ENCODE results near the gene PCSK6.

Gene PCSK6

DNA sequence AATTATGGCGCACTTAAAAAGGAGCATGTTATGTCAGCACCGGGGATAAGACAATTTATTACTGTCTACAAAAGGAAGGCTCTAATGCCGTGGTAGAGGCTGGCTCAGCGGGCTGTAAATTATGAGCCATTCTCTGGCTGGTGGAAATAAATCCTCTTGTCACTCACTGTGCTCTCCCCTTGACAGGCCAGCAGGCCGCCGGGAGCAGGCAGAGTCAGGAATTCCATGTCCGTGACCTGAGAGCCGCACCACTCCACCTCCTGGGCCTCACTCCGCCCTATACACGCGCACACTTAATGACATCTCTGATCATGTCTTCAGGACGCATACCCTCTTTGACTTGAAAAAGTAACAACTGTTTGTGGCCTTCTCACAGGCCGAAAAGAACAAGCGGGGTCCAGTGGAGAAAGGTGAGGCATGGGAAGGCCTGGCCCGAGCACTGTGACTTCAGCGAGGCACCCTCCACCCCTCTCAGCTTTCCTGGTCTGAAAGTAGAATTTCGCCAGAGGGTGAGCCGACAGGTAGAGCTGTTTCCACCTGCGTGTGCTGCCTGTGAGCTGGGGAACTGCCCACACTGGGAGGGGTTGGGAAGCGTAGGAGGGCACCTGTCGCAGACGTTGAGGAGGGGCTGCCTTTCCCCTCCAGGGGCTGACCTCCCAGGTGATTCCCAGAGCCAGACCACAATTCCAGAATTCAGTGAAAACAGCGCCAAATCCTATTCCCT lies 13.2 kb upstream of the PCSK6 start:
- no peaks in the 10 kb centered on the region for H3K27me3 ChIP-seq (ENCODE audit: insufficient read depth, low read length, poor library complexity)
- no peak for TF ChIP-seq EZH2 (IDR thresholded peaks at IDR 0.05; ENCODE audit: borderline replicate concordance, low read depth, low read length, severe bottlenecking)
- TF ChIP-seq, protein P1, sequence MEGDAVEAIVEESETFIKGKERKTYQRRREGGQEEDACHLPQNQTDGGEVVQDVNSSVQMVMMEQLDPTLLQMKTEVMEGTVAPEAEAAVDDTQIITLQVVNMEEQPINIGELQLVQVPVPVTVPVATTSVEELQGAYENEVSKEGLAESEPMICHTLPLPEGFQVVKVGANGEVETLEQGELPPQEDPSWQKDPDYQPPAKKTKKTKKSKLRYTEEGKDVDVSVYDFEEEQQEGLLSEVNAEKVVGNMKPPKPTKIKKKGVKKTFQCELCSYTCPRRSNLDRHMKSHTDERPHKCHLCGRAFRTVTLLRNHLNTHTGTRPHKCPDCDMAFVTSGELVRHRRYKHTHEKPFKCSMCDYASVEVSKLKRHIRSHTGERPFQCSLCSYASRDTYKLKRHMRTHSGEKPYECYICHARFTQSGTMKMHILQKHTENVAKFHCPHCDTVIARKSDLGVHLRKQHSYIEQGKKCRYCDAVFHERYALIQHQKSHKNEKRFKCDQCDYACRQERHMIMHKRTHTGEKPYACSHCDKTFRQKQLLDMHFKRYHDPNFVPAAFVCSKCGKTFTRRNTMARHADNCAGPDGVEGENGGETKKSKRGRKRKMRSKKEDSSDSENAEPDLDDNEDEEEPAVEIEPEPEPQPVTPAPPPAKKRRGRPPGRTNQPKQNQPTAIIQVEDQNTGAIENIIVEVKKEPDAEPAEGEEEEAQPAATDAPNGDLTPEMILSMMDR (IDR thresholded peaks at IDR 0.05; ENCODE audit: borderline replicate concordance, extremely low read depth, low read length, poor library complexity, severe bottlenecking) = no peak
- no peak for DNase-seq
- no peak overlapping the region for H3K4me2 ChIP-seq (ENCODE audit: insufficient read depth, low read length)
- 0 out of 2 replicates have a peak, but pooled peaks cover 2% of the 10 kb centered on the region for H4K20me1 ChIP-seq (ENCODE audit: insufficient read depth, low read length)
- no peaks in the 10 kb centered on the region for H3K9me3 ChIP-seq (ENCODE audit: insufficient read depth, low read length, severe bottlenecking)
- no peaks in the 10 kb centered on the region for H3K36me3 ChIP-seq (ENCODE audit: insufficient read depth, low read length)
- peaks cover 27% of the 10 kb centered on the region for H3K4me1 ChIP-seq (ENCODE audit: insufficient read depth, low read length)
- ATAC-seq (ENCODE audit: insufficient read depth, low read depth) = no peak
- H2AFZ ChIP-seq (ENCODE audit: low read depth, low read length) = no peak overlapping the region
- H3K9ac ChIP-seq (ENCODE audit: low read depth, low read length) = no peak overlapping the region
- H3K79me2 ChIP-seq (ENCODE audit: insufficient read depth, low read length) = no peaks in the 10 kb centered on the region
- no peak overlapping the region for H3K4me3 ChIP-seq (ENCODE audit: low read depth in 1 of 2, low read length in 2 of 2)
- no peak overlapping the region for H3K27ac ChIP-seq (ENCODE audit: low read length)

DNA sequence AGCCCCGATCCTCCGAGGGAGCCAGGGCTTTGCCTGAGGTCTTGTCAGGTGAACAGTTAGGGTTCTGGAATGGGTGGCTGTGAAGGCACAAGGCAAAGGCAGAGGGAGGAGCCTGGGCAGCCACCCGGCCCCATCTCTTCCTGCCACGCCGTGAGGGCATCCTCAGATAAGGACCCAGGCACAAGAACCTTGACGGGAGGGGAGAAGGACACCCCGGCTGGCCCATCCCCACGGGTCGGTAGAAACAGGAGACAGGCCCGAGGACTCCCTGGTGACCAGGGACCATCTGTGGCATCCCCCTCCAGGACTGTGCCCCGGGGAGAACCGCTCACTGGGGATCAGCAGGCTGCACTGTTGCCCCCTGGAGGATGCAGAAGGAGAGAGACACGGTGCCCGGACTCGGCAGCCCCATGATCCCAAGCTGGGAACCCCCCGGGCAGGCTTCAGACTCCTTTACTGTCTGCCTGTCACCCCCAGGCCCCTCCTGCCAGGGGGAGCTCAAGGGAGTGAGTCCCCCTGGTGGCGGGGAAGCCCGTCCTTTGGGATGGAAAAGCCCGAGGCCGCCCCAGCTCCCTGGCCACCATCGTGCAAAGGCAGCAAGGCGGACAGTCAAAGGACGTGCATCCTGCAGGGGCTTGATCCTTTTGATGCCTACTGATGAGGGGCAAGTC lies 12.3 kb upstream of the PCSK6 start:
- no peak overlapping the region for H2AFZ ChIP-seq (ENCODE audit: low read depth, low read length)
- no peak overlapping the region for H3K4me2 ChIP-seq (ENCODE audit: insufficient read depth, low read length)
- TF ChIP-seq EZH2 (IDR thresholded peaks at IDR 0.05; ENCODE audit: borderline replicate concordance, low read depth, low read length, severe bottlenecking) = no peak
- TF ChIP-seq, protein P1 (IDR thresholded peaks at IDR 0.05; ENCODE audit: borderline replicate concordance, extremely low read depth, low read length, poor library complexity, severe bottlenecking) = peak; percentile 49
- no peak overlapping the region for H3K27ac ChIP-seq (ENCODE audit: low read length)
- no peak overlapping the region for H3K9ac ChIP-seq (ENCODE audit: low read depth, low read length)
- 0 out of 2 replicates have a peak, but pooled peaks cover 2% of the 10 kb centered on the region for H4K20me1 ChIP-seq (ENCODE audit: insufficient read depth, low read length)
- H3K4me1 ChIP-seq (ENCODE audit: insufficient read depth, low read length) = peaks cover 27% of the 10 kb centered on the region
- DNase-seq (peak; percentile 10), ATAC-seq (ENCODE audit: insufficient read depth, low read depth) (no peak)
- no peaks in the 10 kb centered on the region for H3K79me2 ChIP-seq (ENCODE audit: insufficient read depth, low read length)
- H3K27me3 ChIP-seq (ENCODE audit: insufficient read depth, low read length, poor library complexity) = no peaks in the 10 kb centered on the region
- no peaks in the 10 kb centered on the region for H3K9me3 ChIP-seq (ENCODE audit: insufficient read depth, low read length, severe bottlenecking)
- H3K36me3 ChIP-seq (ENCODE audit: insufficient read depth, low read length) = no peaks in the 10 kb centered on the region
- H3K4me3 ChIP-seq (ENCODE audit: low read depth in 1 of 2, low read length in 2 of 2) = no peak overlapping the region

- H3K4me2 ChIP-seq (ENCODE audit: insufficient read depth, low read length) = peak overlapping the region; percentile 29; the same call in 1 of the 2 replicates
- H3K4me3 ChIP-seq (ENCODE audit: low read depth in 1 of 2, low read length in 2 of 2) = no peak overlapping the region
- H3K9ac ChIP-seq (ENCODE audit: low read depth, low read length) = no peak overlapping the region
- H3K27ac ChIP-seq (ENCODE audit: low read length) = peak overlapping the region; percentile 37; the same call in 1 of the 2 replicates
- H3K79me2 ChIP-seq (ENCODE audit: insufficient read depth, low read length) = no peaks in the 10 kb centered on the region
- H4K20me1 ChIP-seq (ENCODE audit: insufficient read depth, low read length) = 0 out of 2 replicates have a peak, but pooled peaks cover 2% of the 10 kb centered on the region
- peaks cover 27% of the 10 kb centered on the region for H3K4me1 ChIP-seq (ENCODE audit: insufficient read depth, low read length)
- no peak overlapping the region for H2AFZ ChIP-seq (ENCODE audit: low read depth, low read length)
- DNase-seq (no peak), ATAC-seq (ENCODE audit: insufficient read depth, low read depth) (no peak)
- no peaks in the 10 kb centered on the region for H3K9me3 ChIP-seq (ENCODE audit: insufficient read depth, low read length, severe bottlenecking)
- no peaks in the 10 kb centered on the region for H3K36me3 ChIP-seq (ENCODE audit: insufficient read depth, low read length)
- no peak for TF ChIP-seq EZH2 (IDR thresholded peaks at IDR 0.05; ENCODE audit: borderline replicate concordance, low read depth, low read length, severe bottlenecking)
- TF ChIP-seq, protein P1 (IDR thresholded peaks at IDR 0.05; ENCODE audit: borderline replicate concordance, extremely low read depth, low read length, poor library complexity, severe bottlenecking) = no peak
- no peaks in the 10 kb centered on the region for H3K27me3 ChIP-seq (ENCODE audit: insufficient read depth, low read length, poor library complexity)
These were observed 11.5 kb upstream of the PCSK6 start for GRCh38 chr15:101500865-101501551.
